Stimulated activated naive B cell treated with anti-CD40 and anti-IgM and Interleukin-4, amounts not matched to agents 10 μg/mL and 1 μg/mL and 100 μg/mL, for 72 hours (primary cell): ENCODE results near the gene SIX4.

Experiments used
- ATAC-seq, 2 donors: fragments of 150-1000 bp; cut with Tn5 transposase; replicated peaks; 2 replicates each; pipeline ENCODE4 v1.10.0; 2021; ENCODE audit warnings: moderate library complexity in 1 of 2
- DNase-seq: peaks from one replicate; pipeline ENCODE4 v3.0.0; 2021
- H3K27ac Mint-ChIP-seq: one replicate; pipeline ENCODE4 v1.8.0; 2022; ENCODE audit warnings: mild to moderate bottlenecking, mixed read lengths
- H3K27me3 Mint-ChIP-seq, 2 donors: one replicate each; pipeline ENCODE4 v1.8.0; 2022; ENCODE audit warnings: mixed read lengths in 2 of 2
- H3K36me3 Mint-ChIP-seq, 2 donors: one replicate each; pipeline ENCODE4 v1.8.0; 2022; ENCODE audit warnings: mixed read lengths in 2 of 2, mild to moderate bottlenecking in 1 of 2
- H3K4me1 Mint-ChIP-seq, 2 donors: one replicate each; pipeline ENCODE4 v1.8.0; 2022; ENCODE audit warnings: mixed read lengths in 2 of 2, mild to moderate bottlenecking in 1 of 2
- H3K4me3 Mint-ChIP-seq, 2 donors: one replicate each; pipeline ENCODE4 v1.8.0; 2022; ENCODE audit warnings: mild to moderate bottlenecking in 2 of 2, mixed read lengths in 2 of 2, moderate library complexity in 1 of 2
- H3K9me3 Mint-ChIP-seq, 2 donors: one replicate each; pipeline ENCODE4 v1.8.0; 2022; ENCODE audit warnings: mixed read lengths in 2 of 2, mild to moderate bottlenecking in 1 of 2

SIX4 gene

DNA sequence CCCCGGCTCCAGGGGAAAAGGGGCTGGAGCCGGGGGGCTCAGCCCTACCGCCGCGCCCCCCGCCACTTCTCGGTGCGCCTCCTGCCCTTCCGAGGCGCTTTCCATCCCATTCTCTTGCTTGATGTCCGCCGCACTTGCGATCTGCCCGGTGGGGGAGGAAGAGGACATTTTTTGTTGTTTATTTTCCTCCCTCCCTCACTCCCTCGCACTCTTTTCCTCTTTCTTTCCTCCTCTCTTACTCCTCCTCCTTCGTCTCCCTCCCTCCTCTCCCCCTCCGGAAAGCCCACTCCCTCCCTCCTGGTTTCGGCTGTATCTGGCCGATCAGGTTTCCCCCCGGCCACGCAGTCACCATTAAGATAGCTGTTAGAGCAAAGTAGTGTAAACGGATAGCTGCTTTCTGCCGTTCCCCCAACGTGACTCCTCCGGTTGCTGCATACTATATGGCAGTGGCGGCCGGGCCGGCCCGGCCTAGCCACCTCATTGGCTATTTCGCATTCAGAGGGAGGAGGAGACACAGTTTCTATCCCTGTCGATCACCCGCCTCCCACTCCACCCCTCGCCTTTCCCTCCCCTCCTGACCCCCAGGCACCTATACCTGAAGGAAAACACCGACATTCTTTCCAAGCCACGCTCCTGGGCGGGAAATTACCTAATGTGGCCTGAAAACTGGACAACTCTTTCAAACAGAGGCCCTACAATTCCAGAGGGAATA lies at the start of gene SIX4:
SIX4 (minus strand) TSS at position 445 of the 712 bp plus-strand sequence; CDS start at position 168, 277 bp downstream.
- Mint-ChIP-seq H3K4me1 (peaks cover 16 to 28% of the 10 kb centered on the region in 2 donors), H3K27me3 (peaks cover 61 to 73% of the 10 kb centered on the region in 2 donors), H3K27ac (peak within 1 kb of the TSS; percentile 86), H3K9me3 (peaks cover 0 to 2% of the 10 kb centered on the region in 2 donors), H3K36me3 (peaks cover 0 to 2% of the 10 kb centered on the region in 2 donors), H3K4me3 (peak within 1 kb of the TSS; percentile 93 to 94)
- no peak for DNase-seq
- peak; percentile 68 to 73 for ATAC-seq

DNA sequence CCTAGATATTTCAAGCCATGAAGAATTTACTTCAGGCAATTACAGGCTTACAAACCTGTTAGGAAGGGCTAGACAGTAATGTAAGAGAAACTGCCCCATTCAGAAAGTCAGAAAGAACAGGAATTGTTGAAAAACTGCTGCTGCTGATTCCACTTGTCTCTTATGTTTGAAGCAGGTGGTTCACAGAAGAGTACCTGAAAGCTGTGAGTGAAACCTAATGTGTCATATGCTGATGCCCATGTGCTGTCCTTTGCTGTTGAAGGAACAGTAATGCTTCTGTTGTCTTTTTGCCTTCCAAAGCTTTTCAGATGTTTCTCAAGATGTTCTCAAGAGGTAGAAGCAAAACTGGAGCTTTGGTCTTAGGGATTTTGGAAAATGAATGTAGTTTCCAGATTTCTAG lies 49.4 kb upstream of the SIX4 start:
- peaks cover 0 to 3% of the 10 kb centered on the region in 2 donors for H3K36me3 Mint-ChIP-seq
- peaks cover 7 to 17% of the 10 kb centered on the region in 2 donors for H3K4me1 Mint-ChIP-seq
- H3K9me3 Mint-ChIP-seq = no peaks in the 10 kb centered on the region
- DNase-seq (no peak), ATAC-seq (no peak)
- H3K27ac Mint-ChIP-seq = no peak overlapping the region
- H3K4me3 Mint-ChIP-seq = no peak overlapping the region
- H3K27me3 Mint-ChIP-seq = no peaks in the 10 kb centered on the region

DNA sequence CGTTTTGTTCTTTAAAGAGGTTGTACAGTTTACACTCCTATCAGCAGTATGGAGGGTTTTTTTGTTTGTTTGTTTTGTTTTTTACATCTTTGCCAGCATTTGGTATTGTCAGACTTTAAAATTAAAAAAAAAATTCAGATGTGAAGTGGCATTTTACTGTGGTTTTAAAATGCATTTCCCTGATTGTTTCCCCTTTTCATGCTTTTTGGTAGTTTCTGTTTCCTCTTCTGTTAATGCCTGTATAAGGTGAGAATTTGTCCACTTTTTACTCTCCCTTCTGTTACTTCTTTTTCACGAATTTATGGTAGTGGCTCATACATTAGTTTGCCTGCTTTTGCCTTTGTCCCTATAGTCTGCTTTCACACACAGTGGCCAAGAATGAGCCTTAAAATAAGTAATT lies 47.0 kb upstream of the SIX4 start:
- H3K27me3 Mint-ChIP-seq = no peaks in the 10 kb centered on the region
- ATAC-seq = no peak
- no peak overlapping the region for H3K27ac Mint-ChIP-seq
- H3K36me3 Mint-ChIP-seq = peaks cover 3 to 6% of the 10 kb centered on the region in 2 donors
- peaks cover 7 to 17% of the 10 kb centered on the region in 2 donors for H3K4me1 Mint-ChIP-seq
- H3K9me3 Mint-ChIP-seq = no peaks in the 10 kb centered on the region
- H3K4me3 Mint-ChIP-seq = no peak overlapping the region
- DNase-seq = no peak

DNA sequence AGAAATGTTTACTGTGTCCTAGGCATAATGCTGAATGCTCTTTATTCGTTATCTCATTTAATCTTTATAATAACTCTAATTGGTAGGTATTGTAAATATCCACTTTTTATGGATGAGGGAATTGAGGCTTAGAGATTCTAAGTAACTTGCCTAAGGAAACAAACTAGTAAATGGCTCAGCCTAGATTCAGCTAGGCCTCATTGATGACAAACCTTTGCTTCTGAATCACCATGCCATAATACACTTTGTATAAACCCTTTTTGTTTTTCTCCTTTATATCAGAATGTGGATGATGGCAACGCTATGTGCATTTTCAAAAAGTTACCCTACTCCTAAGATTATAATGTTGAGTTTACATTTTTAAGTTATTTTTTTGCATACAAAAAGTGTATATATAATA lies 44.5 kb upstream of the SIX4 start:
- H3K4me3 Mint-ChIP-seq = no peak overlapping the region
- H3K27ac Mint-ChIP-seq = no peak overlapping the region
- no peaks in the 10 kb centered on the region for H3K9me3 Mint-ChIP-seq
- ATAC-seq = no peak
- H3K36me3 Mint-ChIP-seq = peaks cover 8 to 10% of the 10 kb centered on the region in 2 donors
- peaks cover 9 to 17% of the 10 kb centered on the region in 2 donors for H3K4me1 Mint-ChIP-seq
- DNase-seq = no peak
- H3K27me3 Mint-ChIP-seq = no peaks in the 10 kb centered on the region

DNA sequence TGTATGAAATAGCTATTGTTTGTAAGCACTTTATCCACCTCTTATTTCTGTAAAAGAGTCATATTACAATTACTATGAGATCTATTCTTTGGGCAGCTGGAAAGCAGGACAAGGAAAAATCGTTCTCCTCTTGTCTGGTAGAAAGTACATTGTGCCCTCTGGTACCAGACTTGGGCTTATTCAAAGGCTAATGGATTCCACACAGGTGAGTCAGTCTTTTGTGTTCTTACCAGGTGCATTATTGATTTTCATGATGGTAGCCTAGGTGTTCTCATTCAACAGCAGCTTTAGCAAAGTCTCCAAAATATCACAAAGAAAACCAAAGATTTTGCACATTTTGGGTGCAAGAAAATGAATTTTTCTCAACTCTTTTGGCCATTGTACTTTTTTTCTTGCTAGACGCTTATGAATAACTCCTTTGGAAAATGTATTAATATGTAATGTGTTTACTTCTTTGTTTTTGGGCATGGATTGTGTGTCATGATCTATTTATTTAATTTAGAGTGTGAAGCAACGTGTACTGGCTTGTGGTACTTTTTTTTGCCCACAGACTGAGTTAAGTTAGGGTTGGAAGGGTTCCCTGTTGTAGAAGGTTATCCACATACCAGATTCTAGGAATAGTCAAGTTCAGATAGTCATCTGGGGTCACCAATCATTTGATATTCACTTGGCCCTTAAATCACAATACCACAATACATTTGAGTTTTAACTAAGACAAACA lies 36.7 kb upstream of the SIX4 start:
- Mint-ChIP-seq H3K36me3 (peaks cover 7 to 12% of the 10 kb centered on the region in 2 donors), H3K27me3 (no peaks in the 10 kb centered on the region), H3K9me3 (peaks cover 0 to 3% of the 10 kb centered on the region in 2 donors), H3K4me1 (peaks cover 15 to 34% of the 10 kb centered on the region in 2 donors), H3K27ac (no peak overlapping the region), H3K4me3 (no peak overlapping the region)
- ATAC-seq (no peak), DNase-seq (no peak)

DNA sequence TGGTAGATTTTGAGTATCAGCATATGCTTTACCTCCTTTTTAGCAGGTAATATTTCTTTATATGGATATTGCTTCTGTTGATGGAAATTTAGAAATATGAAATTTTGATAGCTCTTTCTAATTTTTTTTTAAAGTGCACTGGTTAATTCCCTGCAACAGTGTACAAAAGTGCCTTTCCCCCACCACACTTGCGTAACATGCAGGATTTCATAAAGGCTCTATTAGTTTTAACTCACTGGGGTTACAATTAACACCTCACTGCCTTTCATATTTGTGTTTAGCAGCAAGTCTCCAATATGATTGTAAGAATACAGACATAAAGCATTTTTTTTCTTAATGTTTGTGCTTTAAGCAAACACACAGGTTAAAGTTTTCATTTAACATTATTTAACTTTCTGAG lies 36.1 kb upstream of the SIX4 start:
- H3K4me3 Mint-ChIP-seq = no peak overlapping the region
- H3K27ac Mint-ChIP-seq = no peak overlapping the region
- peaks cover 15 to 38% of the 10 kb centered on the region in 2 donors for H3K4me1 Mint-ChIP-seq
- no peak for ATAC-seq
- DNase-seq = no peak
- no peaks in the 10 kb centered on the region for H3K27me3 Mint-ChIP-seq
- H3K36me3 Mint-ChIP-seq = peaks cover 7 to 12% of the 10 kb centered on the region in 2 donors
- peaks cover 0 to 3% of the 10 kb centered on the region in 2 donors for H3K9me3 Mint-ChIP-seq

DNA sequence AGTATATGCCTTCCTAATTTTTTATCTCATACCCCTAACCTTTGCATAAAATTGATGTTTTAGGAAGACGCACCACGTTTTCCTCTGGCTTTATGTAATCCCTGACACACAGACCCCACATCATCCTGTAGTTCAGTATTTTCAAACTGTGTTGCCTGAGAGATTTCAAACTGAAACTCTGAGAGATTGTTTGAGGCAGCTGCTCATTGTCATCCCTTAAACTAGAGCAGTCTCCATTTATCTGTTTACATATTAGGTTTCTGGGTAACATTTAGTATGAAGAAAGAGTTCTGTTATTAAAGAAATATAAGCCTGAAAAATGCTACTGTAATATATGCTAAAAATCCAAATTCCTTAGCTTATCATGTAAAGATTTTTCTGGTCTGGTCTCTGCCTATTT lies 34.7 kb upstream of the SIX4 start:
- peaks cover 17 to 45% of the 10 kb centered on the region in 2 donors for H3K4me1 Mint-ChIP-seq
- ATAC-seq (no peak), DNase-seq (no peak)
- H3K27me3 Mint-ChIP-seq = no peaks in the 10 kb centered on the region
- H3K36me3 Mint-ChIP-seq = peaks cover 2 to 11% of the 10 kb centered on the region in 2 donors
- H3K9me3 Mint-ChIP-seq = peaks cover 0 to 3% of the 10 kb centered on the region in 2 donors
- no peak overlapping the region for H3K27ac Mint-ChIP-seq
- H3K4me3 Mint-ChIP-seq = peak overlapping the region in 1 of 2 donors; percentile 56

DNA sequence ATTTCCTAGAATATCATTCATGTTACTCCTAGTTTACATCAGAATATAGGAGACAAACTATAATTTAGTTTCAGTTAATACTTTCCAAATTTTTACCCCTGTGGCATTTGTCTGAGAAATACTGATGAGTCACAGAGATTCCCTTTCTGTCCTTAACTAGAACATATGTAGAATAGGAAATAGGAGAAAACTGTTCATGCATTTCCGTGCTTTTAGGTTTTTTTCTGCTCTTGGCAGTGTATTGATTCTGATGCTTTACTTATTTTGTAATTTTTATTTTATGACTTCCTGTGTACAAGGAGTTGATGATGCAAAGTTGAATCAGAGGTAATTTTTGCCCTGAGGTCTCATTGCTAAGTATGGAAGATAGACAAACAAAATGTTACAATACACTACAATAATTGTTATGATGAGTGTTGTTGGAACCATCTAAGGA lies 33.4 kb upstream of the SIX4 start:
- no peak for DNase-seq

DNA sequence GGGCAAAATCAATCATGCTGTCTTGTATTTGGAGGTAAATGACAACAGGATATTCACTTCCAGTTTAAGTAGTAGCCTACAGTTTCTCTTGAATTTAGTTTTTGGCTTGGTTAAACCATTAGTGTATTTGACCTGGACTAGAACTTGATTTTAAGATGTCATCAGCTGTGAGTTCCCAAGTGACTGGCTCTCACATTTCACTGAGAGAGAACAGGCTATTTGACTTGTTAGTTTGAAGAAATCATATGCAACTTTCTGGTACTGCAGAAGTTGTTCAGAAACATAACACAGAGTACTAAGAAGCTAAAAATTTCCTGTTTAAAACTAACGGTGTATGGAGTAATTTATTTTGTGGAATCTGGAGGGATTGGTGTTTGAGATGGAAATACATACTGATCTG lies 32.7 kb upstream of the SIX4 start:
- no peak overlapping the region for H3K27ac Mint-ChIP-seq
- no peak overlapping the region for H3K4me3 Mint-ChIP-seq
- peaks cover 2 to 11% of the 10 kb centered on the region in 2 donors for H3K36me3 Mint-ChIP-seq
- DNase-seq (no peak), ATAC-seq (no peak)
- H3K4me1 Mint-ChIP-seq = peaks cover 25 to 63% of the 10 kb centered on the region in 2 donors
- H3K9me3 Mint-ChIP-seq = peaks cover 0 to 3% of the 10 kb centered on the region in 2 donors
- H3K27me3 Mint-ChIP-seq = no peaks in the 10 kb centered on the region

More for the DNA sequence above, 33.4 kb upstream of the SIX4 start:
- no peak overlapping the region for H3K27ac Mint-ChIP-seq
- no peak overlapping the region for H3K4me3 Mint-ChIP-seq
- peaks cover 25 to 58% of the 10 kb centered on the region in 2 donors for H3K4me1 Mint-ChIP-seq
- no peaks in the 10 kb centered on the region for H3K27me3 Mint-ChIP-seq
- peaks cover 2 to 11% of the 10 kb centered on the region in 2 donors for H3K36me3 Mint-ChIP-seq
- no peak for ATAC-seq
- peaks cover 0 to 3% of the 10 kb centered on the region in 2 donors for H3K9me3 Mint-ChIP-seq

DNA sequence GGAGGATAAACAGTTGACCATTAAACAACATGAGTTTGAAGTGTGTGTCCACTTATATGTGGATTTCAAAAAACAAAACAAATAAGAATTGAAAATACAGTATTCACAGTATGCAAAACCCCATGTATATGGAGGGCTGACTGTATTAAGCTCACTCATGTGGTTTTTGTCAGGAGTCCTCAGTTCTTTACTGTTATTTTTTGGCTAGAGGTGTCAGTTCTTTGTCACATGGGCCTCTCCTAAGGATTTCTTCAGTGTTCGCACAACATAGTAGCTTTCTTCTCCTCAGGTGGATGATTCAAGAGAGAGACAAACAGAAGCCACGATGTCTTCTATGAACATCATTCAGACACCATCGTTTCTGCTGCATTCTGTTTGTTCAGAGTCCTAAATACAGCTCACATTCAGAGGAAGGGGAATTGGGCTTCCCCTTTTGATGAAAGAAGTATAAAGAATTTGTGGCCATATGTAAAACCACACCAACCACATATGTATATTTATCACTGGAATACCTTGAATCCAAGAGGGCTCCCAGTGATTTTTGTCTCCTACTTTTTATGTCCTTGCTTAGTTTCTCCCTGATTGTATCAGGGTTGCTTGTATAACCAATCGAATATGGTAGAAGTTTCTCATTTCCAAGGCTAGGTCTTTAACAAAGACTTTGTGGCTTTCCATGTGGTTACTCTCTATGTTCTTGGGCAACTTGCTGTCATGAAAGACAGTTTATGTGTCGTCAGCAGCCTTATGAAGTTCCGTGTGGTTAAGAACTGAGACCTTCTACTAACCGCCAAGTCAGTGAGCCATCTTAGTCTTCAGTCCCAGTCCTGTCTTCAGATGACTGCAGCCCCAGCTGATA lies 29.3 kb upstream of the SIX4 start:
- peaks cover 0 to 3% of the 10 kb centered on the region in 2 donors for H3K9me3 Mint-ChIP-seq
- DNase-seq = peak; percentile 73
- H3K27ac Mint-ChIP-seq = peak overlapping the region; percentile 94
- peaks cover 0 to 9% of the 10 kb centered on the region in 2 donors for H3K36me3 Mint-ChIP-seq
- no peaks in the 10 kb centered on the region for H3K27me3 Mint-ChIP-seq
- peaks cover 20 to 59% of the 10 kb centered on the region in 2 donors for H3K4me1 Mint-ChIP-seq
- peak; percentile 96 for ATAC-seq
- H3K4me3 Mint-ChIP-seq = peak overlapping the region; percentile 68 to 71

DNA sequence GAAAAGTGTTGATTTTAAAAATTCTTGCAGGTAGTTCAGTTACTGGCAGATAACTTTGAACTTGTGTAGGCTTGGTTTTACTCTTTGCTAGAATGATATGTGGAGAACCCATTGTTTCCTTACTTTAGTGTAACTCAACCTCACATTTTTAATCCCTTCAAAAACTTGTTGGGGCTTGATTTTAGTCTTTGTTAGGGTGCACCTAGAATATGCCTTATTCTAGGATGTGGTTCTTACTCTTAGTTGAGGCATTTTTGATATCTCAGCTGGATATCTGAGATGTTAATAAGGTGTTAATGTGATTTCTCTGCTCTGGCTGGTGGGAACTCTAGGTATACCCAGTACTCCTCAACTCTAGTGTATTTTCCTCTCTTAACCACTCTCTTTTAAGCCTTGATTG lies 20.4 kb upstream of the SIX4 start:
- H3K36me3 Mint-ChIP-seq = peaks cover 13 to 32% of the 10 kb centered on the region in 2 donors
- peaks cover 3 to 4% of the 10 kb centered on the region in 2 donors for H3K9me3 Mint-ChIP-seq
- H3K27ac Mint-ChIP-seq = no peak overlapping the region
- no peaks in the 10 kb centered on the region for H3K27me3 Mint-ChIP-seq
- ATAC-seq (no peak), DNase-seq (no peak)
- no peak overlapping the region for H3K4me3 Mint-ChIP-seq
- H3K4me1 Mint-ChIP-seq = peaks cover 12 to 23% of the 10 kb centered on the region in 2 donors

DNA sequence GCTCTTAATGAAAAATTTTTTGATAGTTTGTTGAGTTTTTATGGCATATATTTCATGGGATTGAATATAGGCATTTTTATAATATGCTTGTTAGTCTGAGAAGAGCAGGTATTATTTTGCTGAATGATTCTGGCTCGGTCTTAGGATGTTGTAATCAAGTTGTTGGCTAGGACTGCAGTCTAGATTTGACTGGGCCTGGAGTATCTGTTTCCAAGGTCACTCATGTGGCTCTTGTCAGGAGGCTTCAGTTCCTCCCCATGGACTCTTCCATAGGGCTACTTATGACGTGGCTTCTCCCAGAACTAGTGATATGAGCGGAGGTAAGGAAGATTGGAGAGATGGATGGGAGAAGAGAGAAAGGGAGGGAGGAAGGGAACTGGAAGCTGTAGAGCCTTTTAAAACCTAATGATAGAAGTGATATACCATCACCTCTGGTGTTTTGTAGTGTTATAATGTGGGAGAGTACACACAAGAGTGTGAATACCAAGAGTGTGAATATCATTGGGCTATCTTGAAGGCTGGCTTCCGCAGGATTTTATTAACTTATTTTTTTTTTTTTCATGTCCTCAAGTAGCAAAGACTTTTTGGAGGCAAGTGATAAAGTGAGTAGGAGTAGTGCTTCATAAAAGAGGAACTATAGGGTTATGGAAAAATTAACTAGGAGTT lies 14.8 kb upstream of the SIX4 start:
- peaks cover 17 to 41% of the 10 kb centered on the region in 2 donors for H3K4me1 Mint-ChIP-seq
- peaks cover 16 to 22% of the 10 kb centered on the region in 2 donors for H3K36me3 Mint-ChIP-seq
- no peak for DNase-seq
- no peak overlapping the region for H3K27ac Mint-ChIP-seq
- H3K4me3 Mint-ChIP-seq = no peak overlapping the region
- ATAC-seq = no peak
- H3K9me3 Mint-ChIP-seq = peaks cover 3 to 4% of the 10 kb centered on the region in 2 donors
- no peaks in the 10 kb centered on the region for H3K27me3 Mint-ChIP-seq

DNA sequence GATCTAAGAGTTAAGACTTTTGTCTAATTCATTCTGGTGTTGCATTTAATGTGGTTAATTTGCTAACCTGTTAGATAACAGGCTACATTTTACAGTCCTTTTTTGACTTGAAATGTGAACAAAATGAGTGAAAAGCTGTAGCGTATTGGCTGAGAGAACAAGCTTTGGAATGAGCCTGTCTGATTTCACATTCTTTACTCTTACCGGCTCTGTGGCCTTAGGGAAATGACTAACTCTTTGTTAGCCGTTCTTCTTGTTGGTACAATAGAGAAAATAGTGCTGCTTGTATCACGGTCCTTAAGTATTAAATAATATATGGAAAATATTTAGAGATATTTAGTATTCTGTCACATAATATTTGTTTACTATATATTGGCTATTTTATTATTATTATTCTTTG lies 12.3 kb upstream of the SIX4 start:
- DNase-seq = no peak
- peaks cover 7 to 10% of the 10 kb centered on the region in 2 donors for H3K36me3 Mint-ChIP-seq
- peaks cover 15 to 41% of the 10 kb centered on the region in 2 donors for H3K4me1 Mint-ChIP-seq
- no peak overlapping the region for H3K4me3 Mint-ChIP-seq
- H3K27me3 Mint-ChIP-seq = no peaks in the 10 kb centered on the region
- H3K27ac Mint-ChIP-seq = no peak overlapping the region
- H3K9me3 Mint-ChIP-seq = no peaks in the 10 kb centered on the region
- ATAC-seq = no peak
